Measurements from ENCODE around the gene PTPRQ. TPM values are rescaled to one million over a fixed set of nuclear protein-coding genes. Genes with fewer than 3 reads are reported as not detected.
A peak's percentile ranks its signal among the peaks of the same experiment; 100 is the strongest.

PTPRQ gene
- total RNA-seq, 1 donor from 2014 or later = 0.64 TPM

- Histone ChIP-seq H3K4me1 (no peaks in the 10 kb centered on the region), H3K36me3 (no peaks in the 10 kb centered on the region), H3K9me3 (no peaks in the 10 kb centered on the region), H3K27ac (no peak overlapping the region), H3K4me3 (no peak overlapping the region), H3K27me3 (no peaks in the 10 kb centered on the region)
- TF ChIP-seq, protein P1, sequence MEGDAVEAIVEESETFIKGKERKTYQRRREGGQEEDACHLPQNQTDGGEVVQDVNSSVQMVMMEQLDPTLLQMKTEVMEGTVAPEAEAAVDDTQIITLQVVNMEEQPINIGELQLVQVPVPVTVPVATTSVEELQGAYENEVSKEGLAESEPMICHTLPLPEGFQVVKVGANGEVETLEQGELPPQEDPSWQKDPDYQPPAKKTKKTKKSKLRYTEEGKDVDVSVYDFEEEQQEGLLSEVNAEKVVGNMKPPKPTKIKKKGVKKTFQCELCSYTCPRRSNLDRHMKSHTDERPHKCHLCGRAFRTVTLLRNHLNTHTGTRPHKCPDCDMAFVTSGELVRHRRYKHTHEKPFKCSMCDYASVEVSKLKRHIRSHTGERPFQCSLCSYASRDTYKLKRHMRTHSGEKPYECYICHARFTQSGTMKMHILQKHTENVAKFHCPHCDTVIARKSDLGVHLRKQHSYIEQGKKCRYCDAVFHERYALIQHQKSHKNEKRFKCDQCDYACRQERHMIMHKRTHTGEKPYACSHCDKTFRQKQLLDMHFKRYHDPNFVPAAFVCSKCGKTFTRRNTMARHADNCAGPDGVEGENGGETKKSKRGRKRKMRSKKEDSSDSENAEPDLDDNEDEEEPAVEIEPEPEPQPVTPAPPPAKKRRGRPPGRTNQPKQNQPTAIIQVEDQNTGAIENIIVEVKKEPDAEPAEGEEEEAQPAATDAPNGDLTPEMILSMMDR (IDR thresholded peaks at IDR 0.05) = no peak
- intact Hi-C loops (cut with DNase I) = no loop called here
- DNase-seq (ENCODE audit: low spot score in 2 of 2) = no peak
Observed at GRCh38 chr12:80582431-80582830, 138.4 kb downstream of the PTPRQ start.

- TF ChIP-seq, protein P1 (IDR thresholded peaks at IDR 0.05) = no peak
- Histone ChIP-seq H3K27me3 (no peaks in the 10 kb centered on the region), H3K4me1 (no peaks in the 10 kb centered on the region), H3K9me3 (no peaks in the 10 kb centered on the region), H3K36me3 (no peaks in the 10 kb centered on the region), H3K4me3 (no peak overlapping the region), H3K27ac (no peak overlapping the region)
- intact Hi-C loops (cut with DNase I) = no loop called here
- DNase-seq (ENCODE audit: low spot score in 2 of 2) = no peak
Observed at GRCh38 chr12:80589077-80589476, 145.0 kb downstream of the PTPRQ start.

DNA sequence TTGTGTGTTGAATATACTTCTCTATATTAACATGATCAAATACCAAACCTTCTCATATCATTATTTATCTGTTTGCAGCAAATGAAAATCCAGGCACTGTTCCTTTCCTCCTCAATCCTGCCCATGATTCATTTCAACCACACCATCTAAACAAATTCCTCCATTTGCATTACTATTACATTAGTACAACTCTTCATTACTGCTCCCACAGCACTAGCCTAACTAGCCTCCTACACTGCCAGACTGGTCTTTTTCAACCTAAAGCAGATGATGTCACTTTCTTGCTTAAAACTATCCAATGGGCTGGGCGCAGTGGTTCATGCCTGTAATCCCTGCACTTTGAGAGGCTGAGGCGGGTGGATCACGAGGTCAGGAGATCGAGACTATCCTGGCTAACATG, 146.1 kb downstream of the PTPRQ start:
- Histone ChIP-seq H3K4me3 (no peak overlapping the region), H3K27me3 (no peaks in the 10 kb centered on the region), H3K27ac (no peak overlapping the region), H3K4me1 (no peaks in the 10 kb centered on the region), H3K9me3 (no peaks in the 10 kb centered on the region), H3K36me3 (no peaks in the 10 kb centered on the region)
- intact Hi-C loops (cut with DNase I) = no loop called here
- no peak for DNase-seq (ENCODE audit: low spot score in 2 of 2)
- TF ChIP-seq, protein P1 (IDR thresholded peaks at IDR 0.05) = no peak

- Histone ChIP-seq H3K4me1 (no peaks in the 10 kb centered on the region), H3K9me3 (no peaks in the 10 kb centered on the region), H3K4me3 (no peak overlapping the region), H3K27ac (no peak overlapping the region), H3K27me3 (no peaks in the 10 kb centered on the region), H3K36me3 (no peaks in the 10 kb centered on the region)
- no peak for DNase-seq (ENCODE audit: low spot score in 2 of 2)
- intact Hi-C loops (cut with DNase I) = no loop called here
- TF ChIP-seq, protein P1 (IDR thresholded peaks at IDR 0.05) = no peak
Observed at GRCh38 chr12:80593766-80594165, 149.7 kb downstream of the PTPRQ start.

- Histone ChIP-seq H3K9me3 (no peaks in the 10 kb centered on the region), H3K27me3 (no peaks in the 10 kb centered on the region), H3K36me3 (no peaks in the 10 kb centered on the region), H3K27ac (no peak overlapping the region), H3K4me1 (no peaks in the 10 kb centered on the region), H3K4me3 (no peak overlapping the region)
- intact Hi-C loops (cut with DNase I) = loop anchor here (5.0 kb wide), 1 partner anchor 124 kb away; no protein-coding TSS in a partner anchor
- DNase-seq (ENCODE audit: low spot score in 2 of 2) = no peak
- TF ChIP-seq, protein P1 (IDR thresholded peaks at IDR 0.05) = no peak
Observed at GRCh38 chr12:80596509-80596908, 152.5 kb downstream of the PTPRQ start.

GRCh38 chr12:80598004-80598606, 154.1 kb downstream of the PTPRQ start:
- H3K4me3 ChIP-seq = no peak overlapping the region
- H3K9me3 ChIP-seq = no peaks in the 10 kb centered on the region
- no peaks in the 10 kb centered on the region for H3K36me3 ChIP-seq
- TF ChIP-seq, protein P1 (IDR thresholded peaks at IDR 0.05) = peak in 1 of 3 experiments; percentile 15
- no peaks in the 10 kb centered on the region for H3K27me3 ChIP-seq
- no peak for DNase-seq (ENCODE audit: low spot score in 2 of 2)
- intact Hi-C loops (cut with DNase I) = loop anchor here (5.0 kb wide), 1 partner anchor 126 kb away; no protein-coding TSS in a partner anchor
- no peak overlapping the region for H3K27ac ChIP-seq
- H3K4me1 ChIP-seq = no peaks in the 10 kb centered on the region

All from ascending aorta (tissue), 2 donors.